ENCODE measurements around the gene NPC1. TPM values are rescaled to one million over a fixed set of nuclear protein-coding genes. Genes with fewer than 3 reads are reported as not detected.

NPC1 gene
- total and polyA plus RNA-seq, 7 donors: 24.8 to 126 (median 32.1) TPM

GRCh38 chr18:23484561-23485182 lies 101.6 kb downstream of the NPC1 start:
- H3K27me3 ChIP-seq (ENCODE audit: insufficient read depth in 3 of 3, low read length in 2 of 3): no peaks in the 10 kb centered on the region
- 40 to 53% (median 51%) methylated on average over 8 of the region's 8 CpGs for WGBS, 3 donors
- intact Hi-C loops (cut with DNase I): no loop called here
- no peaks in the 10 kb centered on the region for H3K4me1 ChIP-seq
- H3K27ac ChIP-seq: no peak overlapping the region
- no peak overlapping the region for H3K4me3 ChIP-seq
- ATAC-seq (peak in 2 of 4 donors; percentile 41 to 50), DNase-seq (no peak)
- no peak for TF ChIP-seq CTCF (IDR thresholded peaks at IDR 0.05)
- peaks cover 0 to 38% of the 10 kb centered on the region in 2 donors for H3K36me3 ChIP-seq (ENCODE audit: insufficient read depth in 1 of 2, low read depth in 1 of 2)
- H3K9me3 ChIP-seq: no peaks in the 10 kb centered on the region

Other genes starting within 250 kb of the NPC1 start
- gene RIOK3, start 133.2 kb downstream of the NPC1 start, total RNA-seq: 100 to 1,000 TPM in 1 of 4 donors, 10 to 100 TPM in 3; 78.6 to 116 (median 89.1) TPM
- 10 to 100 TPM; 59.6 to 89.9 (median 87.9) TPM for gene RIOK3, start 133.2 kb downstream of the NPC1 start, polyA plus RNA-seq
- 10 to 100 TPM; 13.8 to 20.1 (median 16.4) TPM for gene RMC1, start 83.0 kb downstream of the NPC1 start, total RNA-seq
- gene RMC1, start 83.0 kb downstream of the NPC1 start, polyA plus RNA-seq: 10 to 100 TPM; 19.3 to 33.9 (median 20.1) TPM
- gene ANKRD29, start 76.4 kb upstream of the NPC1 start, total RNA-seq: 1 to 10 TPM in 1 of 4 donors, under 1 TPM in 3; 0.57 to 2.1 (median 0.77) TPM
- gene ANKRD29, start 76.4 kb upstream of the NPC1 start, polyA plus RNA-seq: 1 to 10 TPM; 1.1 to 1.3 (median 1.2) TPM
- 1 to 10 TPM in 3 of 4 donors, under 1 TPM in 1; 0.49 to 4.2 (median 1.8) TPM for gene LAMA3, start 102.9 kb upstream of the NPC1 start, total RNA-seq
- gene LAMA3, start 102.9 kb upstream of the NPC1 start, polyA plus RNA-seq: 1 to 10 TPM in 1 of 3 donors, under 1 TPM in 2; 0.55 to 2.7 (median 0.62) TPM